C4-2B (cell line): ENCODE measurements around the gene AASDHPPT.

Experiments used
- H3K27ac ChIP-seq: fragments of 450-650 bp; 2 replicates; pipeline ENCODE4 v1.5.1; 2017
- ZFX ChIP-seq: fragments of 450-650 bp; IDR thresholded peaks from 2 replicates; pipeline ENCODE4 v1.6.1; 2017
- TF ChIP-seq, protein P1 (sequence below): fragments of 450-650 bp; conservative IDR thresholded peaks from 2 replicates; pipeline ENCODE4 v1.5.1; 2017; ENCODE audit warnings: mild to moderate bottlenecking

AASDHPPT gene

DNA sequence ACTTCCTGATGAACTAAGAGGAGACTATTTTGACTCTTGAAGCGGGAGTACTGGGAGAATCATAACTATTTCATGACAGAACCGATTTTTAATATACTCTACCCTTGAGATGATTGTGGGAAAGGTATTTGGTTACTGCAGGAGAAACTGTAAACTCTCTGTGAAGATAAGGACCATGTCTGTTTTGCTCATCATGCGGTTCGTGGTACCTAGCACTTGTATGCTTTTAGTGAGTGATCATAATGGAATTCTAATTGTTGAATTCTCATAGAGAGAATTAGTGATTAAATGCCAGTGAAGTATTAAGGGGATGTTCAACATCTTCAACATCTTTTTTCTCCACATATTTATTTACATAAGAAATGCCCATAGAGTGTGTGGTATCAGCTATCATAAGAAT is 11.4 kb downstream of the AASDHPPT start:
- no peak for TF ChIP-seq ZFX
- TF ChIP-seq, protein P1, sequence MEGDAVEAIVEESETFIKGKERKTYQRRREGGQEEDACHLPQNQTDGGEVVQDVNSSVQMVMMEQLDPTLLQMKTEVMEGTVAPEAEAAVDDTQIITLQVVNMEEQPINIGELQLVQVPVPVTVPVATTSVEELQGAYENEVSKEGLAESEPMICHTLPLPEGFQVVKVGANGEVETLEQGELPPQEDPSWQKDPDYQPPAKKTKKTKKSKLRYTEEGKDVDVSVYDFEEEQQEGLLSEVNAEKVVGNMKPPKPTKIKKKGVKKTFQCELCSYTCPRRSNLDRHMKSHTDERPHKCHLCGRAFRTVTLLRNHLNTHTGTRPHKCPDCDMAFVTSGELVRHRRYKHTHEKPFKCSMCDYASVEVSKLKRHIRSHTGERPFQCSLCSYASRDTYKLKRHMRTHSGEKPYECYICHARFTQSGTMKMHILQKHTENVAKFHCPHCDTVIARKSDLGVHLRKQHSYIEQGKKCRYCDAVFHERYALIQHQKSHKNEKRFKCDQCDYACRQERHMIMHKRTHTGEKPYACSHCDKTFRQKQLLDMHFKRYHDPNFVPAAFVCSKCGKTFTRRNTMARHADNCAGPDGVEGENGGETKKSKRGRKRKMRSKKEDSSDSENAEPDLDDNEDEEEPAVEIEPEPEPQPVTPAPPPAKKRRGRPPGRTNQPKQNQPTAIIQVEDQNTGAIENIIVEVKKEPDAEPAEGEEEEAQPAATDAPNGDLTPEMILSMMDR: no peak
- H3K27ac ChIP-seq: no peak overlapping the region

DNA sequence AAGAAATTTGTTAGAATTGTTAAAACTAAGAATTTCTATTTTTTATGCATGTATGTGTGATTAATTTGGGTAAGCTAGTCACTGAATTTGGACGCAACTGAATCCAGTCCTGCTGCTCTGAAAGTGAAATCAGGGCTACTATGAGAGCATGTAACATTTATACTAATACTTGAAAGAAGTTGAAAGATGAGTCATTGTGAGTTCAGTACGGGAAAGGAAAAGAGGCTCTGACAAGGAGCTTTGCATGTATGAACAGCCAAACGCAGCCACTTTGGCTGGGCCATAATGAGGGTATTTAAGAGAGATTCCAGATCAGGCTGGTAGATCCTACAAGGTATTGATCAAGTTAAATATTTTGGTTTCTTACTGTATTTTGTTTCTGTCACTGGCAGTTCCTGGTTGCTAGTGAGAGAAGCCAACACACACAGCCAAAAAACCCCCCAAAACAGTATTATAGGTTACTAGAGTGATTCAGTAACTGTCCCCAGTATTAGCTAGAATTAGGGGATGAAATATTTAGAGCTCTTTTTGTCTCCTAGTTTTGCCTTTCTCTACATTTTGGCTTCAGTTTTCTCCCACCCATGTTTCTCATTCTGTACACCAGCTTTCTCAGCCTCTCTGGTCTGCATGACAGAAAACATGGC is 14.1 kb downstream of the AASDHPPT start:
- no peak for TF ChIP-seq ZFX
- TF ChIP-seq, protein P1: no peak
- no peak overlapping the region for H3K27ac ChIP-seq

DNA sequence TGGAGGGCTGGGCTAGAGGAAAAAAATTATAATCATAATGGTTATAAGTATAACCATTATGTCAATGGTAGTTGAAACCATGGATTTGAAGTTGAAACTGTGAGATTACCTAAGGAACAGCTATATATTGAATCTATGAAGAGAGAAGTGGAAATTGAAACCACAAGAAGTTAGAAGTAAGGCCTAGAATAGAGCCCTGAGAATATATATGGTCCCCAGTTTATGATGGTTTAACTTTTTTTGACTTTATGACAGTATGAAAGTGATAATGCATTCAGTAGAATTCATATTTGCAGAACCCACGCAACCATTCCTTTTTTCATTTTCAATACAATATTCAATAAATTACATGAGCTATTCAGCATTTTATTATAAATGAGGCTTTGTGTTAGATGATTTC is 15.0 kb downstream of the AASDHPPT start:
- TF ChIP-seq, protein P1: no peak
- no peak for TF ChIP-seq ZFX
- no peak overlapping the region for H3K27ac ChIP-seq

DNA sequence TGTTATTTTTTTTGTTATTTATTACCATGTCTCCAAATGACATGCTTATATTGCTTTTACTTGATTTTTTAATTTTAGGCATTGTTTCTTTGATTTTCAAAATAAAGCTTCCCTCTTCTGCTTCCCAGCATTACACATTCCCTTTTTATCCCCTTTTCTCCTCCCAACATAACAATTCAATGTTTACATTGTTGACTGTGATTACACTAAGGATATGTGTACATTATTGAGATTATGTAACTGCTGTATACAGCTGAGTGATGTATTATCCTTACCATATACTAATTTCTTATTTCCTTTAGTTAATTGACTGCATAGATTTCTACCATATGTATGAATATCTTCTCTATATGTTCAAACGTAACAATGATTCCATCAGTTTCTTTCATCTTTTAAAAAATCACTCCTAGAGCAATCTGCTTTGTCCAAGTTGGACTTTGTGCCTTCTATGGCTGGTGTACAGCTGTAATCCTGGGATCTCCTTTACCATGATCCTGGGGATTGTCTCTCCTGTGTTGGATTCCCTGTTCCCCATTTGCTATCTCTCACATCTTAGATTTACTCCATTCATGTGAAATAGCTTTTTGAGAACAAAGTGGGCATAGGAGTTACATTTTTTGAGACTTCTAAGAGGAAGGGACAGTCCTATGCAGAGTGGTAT is 21.6 kb downstream of the AASDHPPT start:
- no peak for TF ChIP-seq ZFX
- TF ChIP-seq, protein P1: no peak

DNA sequence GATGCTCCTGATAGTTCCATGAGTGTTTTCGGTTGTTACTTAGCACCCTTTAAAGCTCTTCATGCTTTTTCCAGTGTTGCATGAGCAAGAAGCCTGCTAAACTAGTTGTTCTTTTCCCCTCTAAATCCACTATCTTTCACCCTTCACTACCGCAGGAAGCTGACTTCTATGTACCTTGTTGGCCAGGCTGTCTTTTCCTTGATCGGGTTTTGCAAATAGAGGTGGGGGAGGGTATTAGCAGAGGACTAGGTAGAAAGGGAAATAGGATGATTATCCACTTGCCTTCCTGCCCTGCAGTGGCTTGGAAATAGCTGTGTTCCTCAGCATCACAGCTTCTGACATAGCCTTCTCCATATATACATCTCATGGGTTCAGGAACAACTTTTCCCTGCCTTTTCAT is 23.9 kb downstream of the AASDHPPT start:
- no peak overlapping the region for H3K27ac ChIP-seq
- TF ChIP-seq, protein P1: no peak
- TF ChIP-seq ZFX: no peak

More for the DNA sequence above, 21.6 kb downstream of the AASDHPPT start:
- no peak overlapping the region for H3K27ac ChIP-seq

DNA sequence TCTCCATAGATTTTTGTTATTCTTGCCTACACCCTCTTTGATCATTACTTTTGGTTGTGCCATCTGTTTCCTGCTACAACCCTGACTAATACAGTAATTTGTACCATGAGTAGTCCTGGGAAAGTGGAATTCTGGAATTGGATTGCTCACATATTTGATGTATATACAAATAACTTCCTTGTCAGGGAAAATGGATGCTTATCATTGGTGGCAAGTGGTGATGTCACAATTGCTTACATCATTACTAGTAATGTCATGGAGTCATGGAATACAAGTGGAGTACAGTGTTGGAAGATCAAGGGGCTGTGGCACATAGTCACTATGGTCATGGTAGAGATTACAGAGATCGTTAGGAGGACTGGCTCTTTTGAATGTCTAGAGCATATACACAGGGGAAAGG is 24.4 kb downstream of the AASDHPPT start:
- TF ChIP-seq, protein P1: no peak
- TF ChIP-seq ZFX: no peak
- no peak overlapping the region for H3K27ac ChIP-seq

DNA sequence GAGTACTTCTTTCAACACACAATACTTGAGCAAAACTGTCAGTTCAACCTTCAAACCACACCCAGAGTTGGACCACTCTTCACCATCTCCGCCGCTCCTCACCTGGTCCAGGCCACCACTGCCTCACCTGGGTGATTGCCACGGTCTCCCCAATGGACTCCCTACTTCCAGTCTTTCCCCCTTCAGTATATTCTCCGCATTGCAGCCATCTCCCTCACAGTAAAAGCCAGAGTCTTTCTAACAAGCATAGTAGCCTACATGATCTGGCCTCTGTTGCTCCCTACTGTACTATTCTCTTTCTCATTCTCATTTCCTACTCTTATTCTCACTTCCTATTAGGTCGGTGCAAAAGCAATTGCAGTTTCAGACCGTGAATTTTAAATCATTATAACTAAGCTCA is 28.5 kb downstream of the AASDHPPT start:
- no peak for TF ChIP-seq ZFX
- TF ChIP-seq, protein P1: no peak
- H3K27ac ChIP-seq: no peak overlapping the region
